ENCODE measurements around the gene METTL18.

The METTL18 gene

GRCh38 chr1:169809370-169810095 lies 14.8 kb upstream of the METTL18 start:
- DNase-seq (peak; percentile 14 to 21 (median 20)), ATAC-seq (replicated peaks) (peak; percentile 41)
- H3K27me3 Mint-ChIP-seq, result no peaks in the 10 kb centered on the region
- H3K4me3 Mint-ChIP-seq, result no peak overlapping the region
- no peak overlapping the region for H3K27ac Mint-ChIP-seq
- H3K4me1 Mint-ChIP-seq (ENCODE audit: low read depth in 2 of 2), result peaks cover 2 to 3% of the 10 kb centered on the region in 2 donors
- H3K36me3 Mint-ChIP-seq (ENCODE audit: insufficient read depth), result peaks cover 7% of the 10 kb centered on the region
- no peaks in the 10 kb centered on the region for H3K9me3 Mint-ChIP-seq

GRCh38 chr1:169804941-169805340 lies 10.2 kb upstream of the METTL18 start:
- Mint-ChIP-seq H3K27me3 (no peaks in the 10 kb centered on the region), H3K27ac (no peak overlapping the region), H3K4me1 (ENCODE audit: low read depth in 2 of 2) (no peaks in the 10 kb centered on the region), H3K36me3 (ENCODE audit: insufficient read depth) (peaks cover 6% of the 10 kb centered on the region), H3K9me3 (no peaks in the 10 kb centered on the region), H3K4me3 (no peak overlapping the region)
- DNase-seq, result no peak
- ATAC-seq (replicated peaks), result no peak

- no peaks in the 10 kb centered on the region for H3K27me3 Mint-ChIP-seq
- H3K4me3 Mint-ChIP-seq, result no peak overlapping the region
- no peaks in the 10 kb centered on the region for H3K9me3 Mint-ChIP-seq
- no peak overlapping the region for H3K27ac Mint-ChIP-seq
- ATAC-seq (replicated peaks), result no peak
- no peaks in the 10 kb centered on the region for H3K4me1 Mint-ChIP-seq (ENCODE audit: low read depth in 2 of 2)
- H3K36me3 Mint-ChIP-seq (ENCODE audit: insufficient read depth), result peaks cover 10% of the 10 kb centered on the region
- no peak for DNase-seq
These were observed 8.2 kb upstream of the METTL18 start for GRCh38 chr1:169802888-169803287.

GRCh38 chr1:169797281-169797680 lies 2.6 kb upstream of the METTL18 start:
- H3K9me3 Mint-ChIP-seq, result no peaks in the 10 kb centered on the region
- DNase-seq (no peak), ATAC-seq (replicated peaks) (no peak)
- H3K27ac Mint-ChIP-seq, result no peak overlapping the region
- H3K27me3 Mint-ChIP-seq, result no peaks in the 10 kb centered on the region
- H3K4me3 Mint-ChIP-seq, result no peak overlapping the region
- H3K36me3 Mint-ChIP-seq (ENCODE audit: insufficient read depth), result peaks cover 18% of the 10 kb centered on the region
- peaks cover 16 to 20% of the 10 kb centered on the region in 2 donors for H3K4me1 Mint-ChIP-seq (ENCODE audit: low read depth in 2 of 2)

- H3K36me3 Mint-ChIP-seq (ENCODE audit: insufficient read depth), result peaks cover 18% of the 10 kb centered on the region
- H3K4me3 Mint-ChIP-seq, result peak overlapping the region in 1 of 2 donors; percentile 27
- no peaks in the 10 kb centered on the region for H3K9me3 Mint-ChIP-seq
- DNase-seq (no peak), ATAC-seq (replicated peaks) (no peak)
- peaks cover 22 to 25% of the 10 kb centered on the region in 2 donors for H3K4me1 Mint-ChIP-seq (ENCODE audit: low read depth in 2 of 2)
- H3K27me3 Mint-ChIP-seq, result no peaks in the 10 kb centered on the region
- peak overlapping the region in 1 of 2 donors; percentile 97 for H3K27ac Mint-ChIP-seq
These were observed 1.6 kb upstream of the METTL18 start for GRCh38 chr1:169796274-169796810.

GRCh38 chr1:169795687-169796086 lies 980 bp upstream of the METTL18 start:
- DNase-seq, result no peak
- ATAC-seq (replicated peaks), result no peak
- Mint-ChIP-seq H3K27me3 (no peaks in the 10 kb centered on the region), H3K4me1 (ENCODE audit: low read depth in 2 of 2) (peaks cover 22 to 25% of the 10 kb centered on the region in 2 donors), H3K9me3 (no peaks in the 10 kb centered on the region), H3K36me3 (ENCODE audit: insufficient read depth) (peaks cover 18% of the 10 kb centered on the region), H3K4me3 (peak overlapping the region; percentile 98 to 100), H3K27ac (peak overlapping the region; percentile 97 to 99)

GRCh38 chr1:169793730-169794129 lies 977 bp downstream of the METTL18 start:
- Mint-ChIP-seq H3K36me3 (ENCODE audit: insufficient read depth) (peaks cover 12% of the 10 kb centered on the region), H3K4me1 (ENCODE audit: low read depth in 2 of 2) (peaks cover 25% of the 10 kb centered on the region in 2 donors), H3K9me3 (no peaks in the 10 kb centered on the region)

GRCh38 chr1:169788402-169788801 lies 6.3 kb downstream of the METTL18 start:
- Mint-ChIP-seq H3K27me3 (peaks cover 10 to 20% of the 10 kb centered on the region in 2 donors), H3K9me3 (no peaks in the 10 kb centered on the region), H3K4me3 (no peak overlapping the region), H3K27ac (no peak overlapping the region), H3K36me3 (ENCODE audit: insufficient read depth) (peaks cover 3% of the 10 kb centered on the region), H3K4me1 (ENCODE audit: low read depth in 2 of 2) (peaks cover 9% of the 10 kb centered on the region in 2 donors)
- no peak for ATAC-seq (replicated peaks)
- no peak for DNase-seq

More at GRCh38 chr1:169793730-169794129, 977 bp downstream of the METTL18 start:
- peak overlapping the region; percentile 98 to 100 for H3K4me3 Mint-ChIP-seq
- no peaks in the 10 kb centered on the region for H3K27me3 Mint-ChIP-seq
- ATAC-seq (replicated peaks) (no peak), DNase-seq (no peak)
- H3K27ac Mint-ChIP-seq, result peak overlapping the region; percentile 97 to 99

- Mint-ChIP-seq H3K36me3 (ENCODE audit: insufficient read depth) (no peaks in the 10 kb centered on the region), H3K27ac (no peak overlapping the region), H3K27me3 (peaks cover 23 to 35% of the 10 kb centered on the region in 2 donors), H3K9me3 (no peaks in the 10 kb centered on the region), H3K4me1 (ENCODE audit: low read depth in 2 of 2) (peaks cover 3 to 6% of the 10 kb centered on the region in 2 donors), H3K4me3 (no peak overlapping the region)
- ATAC-seq (replicated peaks) (no peak), DNase-seq (no peak)
These were observed 7.7 kb downstream of the METTL18 start for GRCh38 chr1:169786974-169787373.

- Mint-ChIP-seq H3K36me3 (ENCODE audit: insufficient read depth) (no peaks in the 10 kb centered on the region), H3K4me1 (ENCODE audit: low read depth in 2 of 2) (no peaks in the 10 kb centered on the region), H3K4me3 (no peak overlapping the region), H3K27ac (no peak overlapping the region), H3K9me3 (no peaks in the 10 kb centered on the region), H3K27me3 (peaks cover 27 to 38% of the 10 kb centered on the region in 2 donors)
- no peak for DNase-seq
- no peak for ATAC-seq (replicated peaks)
These were observed 9.4 kb downstream of the METTL18 start for GRCh38 chr1:169785267-169785666.

- Mint-ChIP-seq H3K4me3 (no peak overlapping the region), H3K36me3 (ENCODE audit: insufficient read depth) (no peaks in the 10 kb centered on the region), H3K27ac (no peak overlapping the region), H3K4me1 (ENCODE audit: low read depth in 2 of 2) (no peaks in the 10 kb centered on the region), H3K27me3 (peaks cover 27 to 38% of the 10 kb centered on the region in 2 donors), H3K9me3 (no peaks in the 10 kb centered on the region)
- DNase-seq, result no peak
- ATAC-seq (replicated peaks), result no peak
These were observed 10.6 kb downstream of the METTL18 start for GRCh38 chr1:169784102-169784501.

GRCh38 chr1:169782596-169782995 lies 12.1 kb downstream of the METTL18 start:
- H3K27ac Mint-ChIP-seq, result no peak overlapping the region
- DNase-seq (no peak), ATAC-seq (replicated peaks) (no peak)
- H3K9me3 Mint-ChIP-seq, result no peaks in the 10 kb centered on the region
- H3K4me3 Mint-ChIP-seq, result no peak overlapping the region
- H3K27me3 Mint-ChIP-seq, result peaks cover 27 to 38% of the 10 kb centered on the region in 2 donors
- no peaks in the 10 kb centered on the region for H3K36me3 Mint-ChIP-seq (ENCODE audit: insufficient read depth)
- no peaks in the 10 kb centered on the region for H3K4me1 Mint-ChIP-seq (ENCODE audit: low read depth in 2 of 2)

GRCh38 chr1:169779970-169780369 lies 14.7 kb downstream of the METTL18 start:
- H3K4me1 Mint-ChIP-seq (ENCODE audit: low read depth in 2 of 2), result no peaks in the 10 kb centered on the region
- H3K9me3 Mint-ChIP-seq, result no peaks in the 10 kb centered on the region
- H3K27me3 Mint-ChIP-seq, result peaks cover 21 to 29% of the 10 kb centered on the region in 2 donors
- no peak for ATAC-seq (replicated peaks)
- no peak for DNase-seq
- no peaks in the 10 kb centered on the region for H3K36me3 Mint-ChIP-seq (ENCODE audit: insufficient read depth)
- no peak overlapping the region for H3K4me3 Mint-ChIP-seq
- H3K27ac Mint-ChIP-seq, result no peak overlapping the region

- Mint-ChIP-seq H3K27ac (no peak overlapping the region), H3K36me3 (ENCODE audit: insufficient read depth) (no peaks in the 10 kb centered on the region), H3K9me3 (no peaks in the 10 kb centered on the region), H3K4me3 (no peak overlapping the region), H3K27me3 (peaks cover 17 to 21% of the 10 kb centered on the region in 2 donors), H3K4me1 (ENCODE audit: low read depth in 2 of 2) (no peaks in the 10 kb centered on the region)
- ATAC-seq (replicated peaks) (no peak), DNase-seq (no peak)
These were observed 15.6 kb downstream of the METTL18 start for GRCh38 chr1:169779150-169779549.
